ENCODE measurements around the gene PSMD8. TPM values are rescaled to one million over a fixed set of nuclear protein-coding genes. Genes with fewer than 3 reads are reported as not detected.

PSMD8 gene
- total RNA-seq, 2 donors from 2014 or later = 403 to 603 TPM

DNA sequence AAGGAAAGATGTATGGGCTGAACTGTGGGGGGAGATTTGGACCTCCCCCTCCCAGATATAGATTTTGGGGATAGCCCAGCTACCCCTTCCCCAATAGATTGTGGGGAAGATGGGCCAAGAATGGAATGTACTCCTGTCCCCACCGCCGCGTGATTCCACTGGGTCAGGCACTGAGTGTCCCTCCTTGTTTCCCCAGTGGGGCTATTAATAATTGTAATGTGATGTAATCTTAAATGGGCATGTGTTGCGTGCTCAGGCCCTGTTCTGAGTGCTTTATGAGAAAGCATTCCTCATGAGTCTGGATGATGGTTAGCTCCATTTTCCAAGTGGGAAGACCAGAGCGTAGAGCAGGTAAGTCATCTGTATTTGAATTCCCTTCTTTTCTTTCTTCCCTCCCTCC, 1.4 kb downstream of the PSMD8 start:
- no peak for DNase-seq (ENCODE audit: low spot score)
- Histone ChIP-seq H3K9me3 (no peaks in the 10 kb centered on the region), H3K27ac (peak overlapping the region; percentile 91 to 92), H3K27me3 (no peaks in the 10 kb centered on the region), H3K4me1 (peaks cover 0 to 28% of the 10 kb centered on the region in 2 donors), H3K4me3 (peak overlapping the region; percentile 82 to 91), H3K36me3 (peaks cover 40% of the 10 kb centered on the region)
- no peak for TF ChIP-seq CTCF (IDR thresholded peaks at IDR 0.05)

DNA sequence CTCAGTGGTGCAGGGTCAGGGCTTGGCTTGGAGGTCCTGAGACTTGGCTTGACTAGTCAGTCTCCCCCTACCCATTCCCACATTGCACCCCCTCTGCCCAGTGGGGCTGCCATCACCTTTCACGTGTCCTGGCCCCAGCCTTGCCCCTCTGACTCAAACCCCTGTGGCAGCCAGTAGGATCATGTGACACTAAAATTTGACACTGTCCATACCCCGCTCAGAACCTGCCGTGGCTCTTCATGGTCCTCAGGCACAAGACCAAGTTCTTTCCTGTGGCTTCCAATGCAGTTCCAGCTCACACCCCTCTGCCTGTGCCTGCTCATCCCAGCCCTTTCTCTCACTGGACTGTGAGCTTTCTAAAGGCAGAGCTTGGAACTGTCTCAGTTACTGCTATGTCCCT, 2.2 kb downstream of the PSMD8 start:
- Histone ChIP-seq H3K27me3 (no peaks in the 10 kb centered on the region), H3K4me3 (no peak overlapping the region), H3K36me3 (peaks cover 49% of the 10 kb centered on the region), H3K27ac (peak overlapping the region; percentile 91 to 92), H3K4me1 (peaks cover 0 to 28% of the 10 kb centered on the region in 2 donors), H3K9me3 (no peaks in the 10 kb centered on the region)
- no peak for TF ChIP-seq CTCF (IDR thresholded peaks at IDR 0.05)
- no peak for DNase-seq (ENCODE audit: low spot score)

GRCh38 chr19:38377052-38377451, 2.7 kb downstream of the PSMD8 start:
- H3K4me1 ChIP-seq = peaks cover 0 to 28% of the 10 kb centered on the region in 2 donors
- no peaks in the 10 kb centered on the region for H3K9me3 ChIP-seq
- peaks cover 53% of the 10 kb centered on the region for H3K36me3 ChIP-seq
- DNase-seq (ENCODE audit: low spot score) = no peak
- H3K27ac ChIP-seq = peak overlapping the region in 1 of 2 donors; percentile 92
- H3K27me3 ChIP-seq = no peaks in the 10 kb centered on the region
- no peak for TF ChIP-seq CTCF (IDR thresholded peaks at IDR 0.05)
- no peak overlapping the region for H3K4me3 ChIP-seq

DNA sequence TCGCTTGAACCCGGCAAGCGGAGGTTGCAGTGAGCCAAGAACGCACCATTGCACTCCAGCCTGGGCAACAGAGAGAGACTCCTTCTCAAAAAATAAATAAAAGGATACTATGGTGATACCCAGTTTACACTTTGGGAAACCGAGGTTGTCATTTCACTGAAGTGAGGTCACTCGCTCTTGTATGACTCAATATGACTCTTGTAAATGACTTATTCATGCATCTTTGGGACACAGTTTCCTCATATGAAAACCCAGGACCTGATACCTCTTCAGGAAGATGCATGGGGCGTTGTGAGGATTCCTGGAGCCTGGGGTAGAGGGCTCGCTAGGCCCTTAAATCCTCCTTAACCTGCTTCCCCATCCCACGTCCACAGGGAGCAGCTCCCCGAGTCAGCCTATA, 4.5 kb downstream of the PSMD8 start:
- peaks cover 72% of the 10 kb centered on the region for H3K36me3 ChIP-seq
- TF ChIP-seq CTCF (IDR thresholded peaks at IDR 0.05) = no peak

DNA sequence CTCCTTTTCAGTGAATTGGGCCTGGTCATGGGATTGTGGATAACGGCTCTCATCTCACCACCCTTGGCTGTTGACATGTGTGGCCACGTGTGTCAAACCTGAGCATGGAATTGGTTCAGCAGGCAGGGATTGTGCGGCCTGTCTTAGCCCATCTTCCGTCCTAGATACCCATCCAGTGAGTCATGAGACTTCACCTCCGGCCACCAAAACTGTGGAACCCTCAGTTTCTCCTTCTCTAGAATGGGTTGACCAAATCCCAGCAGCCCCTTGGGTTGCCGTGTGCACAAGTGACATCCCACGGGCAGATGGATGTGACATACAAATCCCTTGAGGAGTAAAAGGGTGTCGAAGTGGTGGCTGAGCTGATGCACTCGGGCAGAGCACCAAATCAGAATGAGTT, 6.8 kb downstream of the PSMD8 start:
- Histone ChIP-seq H3K36me3 (peaks cover 83% of the 10 kb centered on the region), H3K9me3 (no peaks in the 10 kb centered on the region), H3K4me1 (peaks cover 0 to 17% of the 10 kb centered on the region in 2 donors), H3K27ac (no peak overlapping the region), H3K27me3 (no peaks in the 10 kb centered on the region), H3K4me3 (no peak overlapping the region)
- no peak for TF ChIP-seq CTCF (IDR thresholded peaks at IDR 0.05)
- DNase-seq (ENCODE audit: low spot score) = no peak

More for the DNA sequence above, 4.5 kb downstream of the PSMD8 start:
- no peaks in the 10 kb centered on the region for H3K27me3 ChIP-seq
- peaks cover 0 to 26% of the 10 kb centered on the region in 2 donors for H3K4me1 ChIP-seq
- H3K9me3 ChIP-seq = no peaks in the 10 kb centered on the region
- no peak overlapping the region for H3K4me3 ChIP-seq
- no peak overlapping the region for H3K27ac ChIP-seq
- DNase-seq (ENCODE audit: low spot score) = no peak

DNA sequence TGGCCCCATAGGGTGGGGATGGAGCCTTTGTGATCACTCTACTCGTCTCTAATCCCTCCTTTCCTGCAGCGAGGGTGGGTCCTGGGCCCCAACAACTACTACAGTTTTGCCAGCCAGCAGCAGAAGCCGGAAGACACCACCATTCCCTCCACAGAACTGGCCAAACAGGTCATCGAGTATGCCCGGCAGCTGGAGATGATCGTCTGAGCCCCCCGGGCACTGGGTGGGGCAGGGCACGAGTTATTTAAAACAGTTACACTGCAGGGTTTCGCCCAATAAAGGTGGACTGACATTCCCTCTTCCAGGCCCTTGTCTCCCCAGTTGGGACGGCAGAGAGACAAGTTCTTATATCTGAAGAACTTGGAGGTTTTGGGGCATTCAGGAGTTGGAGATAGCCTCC, 8.8 kb downstream of the PSMD8 start:
- H3K4me3 ChIP-seq = no peak overlapping the region
- no peaks in the 10 kb centered on the region for H3K9me3 ChIP-seq
- H3K4me1 ChIP-seq = peaks cover 0 to 25% of the 10 kb centered on the region in 2 donors
- TF ChIP-seq CTCF (IDR thresholded peaks at IDR 0.05) = no peak
- no peaks in the 10 kb centered on the region for H3K27me3 ChIP-seq
- no peak for DNase-seq (ENCODE audit: low spot score)
- H3K27ac ChIP-seq = no peak overlapping the region
- H3K36me3 ChIP-seq = peaks cover 72% of the 10 kb centered on the region

Data from right atrium auricular region (tissue), 2 donors.